NCI-H345 treated with DMSO at 0.1 percent for 48 hours (cell line): Measurements from ENCODE around the gene IPO9.

Experiments used
- DNase-seq: peaks from one replicate; lab custom pipeline; 2025; ENCODE audit not compliant: unreplicated experiment; lab: John Stamatoyannopoulos, UW

IPO9 gene

DNA sequence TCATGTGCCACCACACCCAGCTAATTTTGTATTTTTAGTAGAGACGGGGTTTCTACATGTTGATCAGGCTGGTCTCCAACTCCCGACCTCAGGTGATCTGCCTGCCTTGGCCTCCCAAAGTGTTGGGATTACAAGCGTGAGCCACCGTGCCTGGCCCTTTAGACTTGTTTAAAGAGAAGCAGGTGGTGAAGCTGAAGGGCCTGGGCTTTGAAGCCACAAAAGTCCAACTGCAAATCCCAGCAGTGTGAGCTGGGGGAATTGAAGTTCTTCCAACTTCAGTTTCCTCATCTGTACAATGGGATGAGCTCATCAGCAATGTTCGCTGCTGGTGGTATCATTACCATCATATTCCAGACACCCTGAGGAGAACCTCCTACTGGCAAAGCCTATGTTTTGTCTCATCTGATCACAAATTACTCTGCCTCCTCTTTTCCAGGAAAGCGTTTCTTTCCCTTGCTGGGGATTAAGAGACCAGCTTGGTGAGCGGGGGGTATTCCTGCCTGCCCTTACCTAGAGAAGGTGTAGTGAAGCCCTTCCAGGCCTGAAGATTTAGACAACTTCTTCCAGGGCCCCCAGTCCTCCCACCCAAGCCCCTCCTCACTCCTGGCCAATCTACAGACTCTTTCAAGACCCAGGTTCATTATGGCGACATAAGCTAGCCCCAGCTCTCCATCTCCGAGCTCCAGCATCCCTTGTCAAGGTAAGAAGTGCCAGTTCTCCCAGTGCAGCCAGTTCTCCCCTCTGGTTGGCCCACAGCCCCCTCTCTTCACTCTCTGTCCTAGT is 57.3 kb downstream of the IPO9 start:
- no peak for DNase-seq

DNA sequence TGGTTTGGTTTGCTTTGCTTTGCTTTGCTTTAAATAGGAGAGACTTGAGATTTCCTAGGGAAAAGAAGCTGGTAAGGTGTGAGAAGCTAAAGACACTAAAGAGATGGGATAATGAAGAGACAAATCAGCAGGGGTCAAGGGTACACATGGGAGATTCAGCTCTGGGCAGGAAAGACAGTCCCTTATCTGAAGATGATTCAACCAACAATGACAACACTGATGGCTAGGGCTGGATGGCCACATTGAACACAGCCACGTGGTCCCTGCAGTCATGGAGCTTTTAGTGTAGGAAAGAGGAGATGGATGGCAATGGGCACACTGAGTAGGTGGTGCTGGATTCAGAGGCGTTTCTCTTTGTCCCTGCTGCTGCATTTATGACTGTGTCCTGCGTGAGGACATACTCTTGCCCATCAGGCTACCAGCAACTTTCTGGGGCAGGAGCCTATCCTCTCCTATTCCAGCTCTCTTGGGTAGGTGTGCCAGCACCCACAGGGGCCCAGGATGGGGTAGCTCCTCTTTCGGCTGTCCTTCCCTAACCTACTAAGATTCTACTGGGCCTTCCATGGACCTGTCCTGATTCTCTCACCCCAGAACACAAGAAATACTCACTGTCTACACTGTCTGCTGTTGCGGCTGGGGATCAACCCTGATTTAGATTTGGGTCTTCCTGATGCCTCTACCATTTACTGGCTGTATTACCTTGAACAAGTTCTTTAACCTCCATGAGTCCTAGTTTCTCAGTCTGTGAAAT is 58.3 kb downstream of the IPO9 start:
- DNase-seq: no peak

DNA sequence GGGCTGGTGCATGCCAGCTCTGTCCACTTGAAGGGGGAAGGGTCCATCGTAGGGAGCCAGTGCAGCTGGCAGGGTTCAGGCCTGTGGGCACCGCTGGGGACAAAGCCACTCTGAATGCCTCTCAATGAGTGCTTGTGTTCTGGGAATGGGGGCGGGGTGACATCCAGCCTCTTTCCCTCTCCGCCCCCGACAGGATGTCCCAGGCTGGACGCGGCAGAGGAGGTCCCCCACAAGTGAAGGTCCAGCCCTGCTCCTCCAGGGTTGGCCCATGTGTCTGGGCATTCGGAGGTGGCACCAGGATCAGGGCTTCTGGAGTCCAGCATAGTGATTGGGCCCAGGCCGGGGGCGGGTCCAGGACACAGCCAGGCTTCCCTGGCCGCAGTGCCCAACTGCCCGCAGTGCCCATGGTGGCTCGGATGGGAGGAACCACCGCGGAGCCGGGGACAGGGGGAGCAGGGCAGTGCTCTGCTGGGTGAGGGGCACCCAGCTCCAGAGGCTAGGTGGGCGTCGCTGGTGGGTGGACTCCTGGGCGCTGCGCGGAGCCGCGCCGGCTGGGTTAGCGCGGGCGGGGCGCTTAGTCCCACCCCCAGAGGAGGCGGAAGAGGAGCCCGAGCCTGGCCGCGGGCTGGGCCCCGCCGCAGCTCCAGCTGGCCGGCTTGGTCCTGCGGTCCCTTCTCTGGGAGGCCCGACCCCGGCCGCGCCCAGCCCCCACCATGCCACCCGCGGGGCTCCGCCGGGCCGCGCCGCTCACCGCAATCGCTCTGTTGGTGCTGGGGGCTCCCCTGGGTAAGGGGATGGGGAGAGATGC is 59.5 kb downstream of the IPO9 start, which contains the start of gene SHISA4:
Gene SHISA4, plus strand, starts transcription at position 617 of the 808 bp plus-strand sequence. Its CDS starts 97 bp downstream, at position 714.
- DNase-seq: peak; percentile 23

DNA sequence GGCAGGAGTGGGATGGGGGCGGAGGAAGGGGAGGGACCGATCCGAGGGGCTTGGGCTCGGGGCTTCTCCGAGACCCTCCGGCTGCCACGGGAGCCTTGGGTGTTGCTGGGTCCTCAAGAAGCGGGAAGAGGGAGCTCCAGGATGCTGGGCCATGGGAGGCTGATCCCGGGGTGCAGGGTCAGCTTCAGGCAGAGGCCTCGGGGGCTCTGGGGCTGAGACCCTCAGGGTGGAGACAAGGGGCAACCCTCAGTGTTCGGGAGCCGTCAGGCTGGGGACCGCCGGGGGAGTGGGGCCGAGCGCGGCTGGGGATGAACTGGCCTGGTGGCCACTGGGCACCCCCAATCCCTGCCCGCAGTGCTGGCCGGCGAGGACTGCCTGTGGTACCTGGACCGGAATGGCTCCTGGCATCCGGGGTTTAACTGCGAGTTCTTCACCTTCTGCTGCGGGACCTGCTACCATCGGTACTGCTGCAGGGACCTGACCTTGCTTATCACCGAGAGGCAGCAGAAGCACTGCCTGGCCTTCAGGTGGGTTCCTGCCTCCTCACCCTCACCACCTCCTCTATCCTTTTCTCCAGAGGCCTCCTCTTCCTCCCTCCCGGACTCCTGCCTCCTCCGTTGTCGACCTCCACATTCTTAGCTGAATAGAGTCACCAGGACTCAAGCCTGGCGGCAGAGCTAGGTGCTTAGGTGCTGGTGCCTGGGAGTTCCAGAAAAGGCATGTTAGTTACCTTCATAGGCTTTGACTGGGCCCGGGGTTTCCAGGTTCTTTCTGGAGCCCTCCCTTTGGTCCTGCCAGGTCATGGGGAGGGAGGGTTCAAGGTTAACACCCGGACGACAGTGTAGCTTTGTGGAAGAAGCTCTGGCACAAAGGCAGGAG is 60.4 kb downstream of the IPO9 start:
- DNase-seq: no peak

DNA sequence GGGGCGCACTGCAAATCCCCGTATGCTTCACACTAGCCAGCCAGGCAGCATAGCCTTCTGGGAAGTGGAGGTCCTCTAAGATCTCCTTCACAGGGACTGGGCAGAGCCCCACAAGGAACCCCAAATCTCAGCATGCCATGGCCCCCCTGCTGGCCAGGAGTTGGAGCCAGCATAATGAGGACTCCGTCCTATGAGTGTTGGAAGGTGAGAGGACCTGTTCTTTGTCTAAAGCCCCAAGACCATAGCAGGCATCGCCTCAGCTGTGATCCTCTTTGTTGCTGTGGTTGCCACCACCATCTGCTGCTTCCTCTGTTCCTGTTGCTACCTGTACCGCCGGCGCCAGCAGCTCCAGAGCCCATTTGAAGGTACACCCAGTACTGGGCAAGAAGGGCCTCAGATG is 61.3 kb downstream of the IPO9 start:
- no peak for DNase-seq

DNA sequence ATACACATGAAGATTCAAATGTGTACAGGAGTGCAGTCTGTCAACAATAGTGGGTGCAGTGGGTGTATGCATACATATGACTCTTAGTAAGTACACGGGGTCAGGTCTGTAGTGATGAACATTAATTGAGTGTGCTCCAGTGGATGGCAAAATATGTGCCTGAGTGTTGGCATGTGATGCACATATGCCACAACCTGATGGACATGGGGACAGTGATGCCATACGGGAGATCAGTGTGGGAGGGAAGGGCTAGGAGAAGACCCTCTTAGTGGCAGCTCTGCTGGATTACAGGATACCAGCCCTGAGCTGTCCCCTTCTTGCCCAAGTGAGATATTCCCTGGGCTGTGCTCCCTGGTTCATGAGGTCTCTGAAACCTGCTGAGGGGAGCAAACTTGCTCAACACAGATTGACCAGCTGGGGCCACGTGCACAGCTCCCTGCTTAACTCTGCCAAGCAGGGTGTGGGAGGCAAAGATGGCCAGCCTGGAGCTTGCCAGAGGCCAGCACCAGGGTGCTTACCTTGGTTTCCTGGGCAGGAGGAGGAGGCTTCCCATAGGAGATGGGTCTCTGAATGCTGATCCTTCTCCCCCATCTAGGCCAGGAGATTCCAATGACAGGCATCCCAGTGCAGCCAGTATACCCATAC is 62.0 kb downstream of the IPO9 start:
- DNase-seq: no peak

DNA sequence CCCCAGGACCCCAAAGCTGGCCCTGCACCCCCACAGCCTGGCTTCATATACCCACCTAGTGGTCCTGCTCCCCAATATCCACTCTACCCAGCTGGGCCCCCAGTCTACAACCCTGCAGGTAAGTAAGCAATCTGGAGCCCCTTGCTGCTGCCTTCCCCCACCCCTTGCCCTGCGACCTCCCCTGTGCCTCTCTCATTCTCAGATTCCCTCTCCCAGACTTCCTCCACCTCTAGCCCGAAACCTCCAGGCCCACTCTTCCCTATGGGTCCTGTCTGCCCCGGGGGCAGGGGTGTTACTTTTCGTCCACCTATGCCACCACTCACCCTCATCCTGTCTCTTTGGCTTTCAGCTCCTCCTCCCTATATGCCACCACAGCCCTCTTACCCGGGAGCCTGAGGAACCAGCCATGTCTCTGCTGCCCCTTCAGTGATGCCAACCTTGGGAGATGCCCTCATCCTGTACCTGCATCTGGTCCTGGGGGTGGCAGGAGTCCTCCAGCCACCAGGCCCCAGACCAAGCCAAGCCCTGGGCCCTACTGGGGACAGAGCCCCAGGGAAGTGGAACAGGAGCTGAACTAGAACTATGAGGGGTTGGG is 62.6 kb downstream of the IPO9 start:
- DNase-seq: no peak

DNA sequence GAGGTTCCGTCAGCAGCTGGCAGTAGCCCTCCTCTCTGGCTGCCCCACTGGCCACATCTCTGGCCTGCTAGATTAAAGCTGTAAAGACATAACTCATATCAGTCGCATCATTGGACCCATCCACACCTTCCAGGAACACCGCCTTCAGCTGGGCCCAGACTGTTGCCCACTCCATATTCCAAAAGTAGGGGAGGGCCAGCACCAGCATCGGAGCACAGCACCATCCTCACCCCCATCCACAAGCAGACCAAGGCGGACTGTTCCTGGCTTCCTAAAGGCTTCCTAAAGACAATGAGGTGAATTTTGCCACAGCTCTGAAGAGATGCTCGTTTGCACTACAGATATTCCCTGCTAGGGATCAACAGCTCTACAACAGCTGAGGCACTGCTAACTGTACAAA is 63.3 kb downstream of the IPO9 start:
- no peak for DNase-seq

DNA sequence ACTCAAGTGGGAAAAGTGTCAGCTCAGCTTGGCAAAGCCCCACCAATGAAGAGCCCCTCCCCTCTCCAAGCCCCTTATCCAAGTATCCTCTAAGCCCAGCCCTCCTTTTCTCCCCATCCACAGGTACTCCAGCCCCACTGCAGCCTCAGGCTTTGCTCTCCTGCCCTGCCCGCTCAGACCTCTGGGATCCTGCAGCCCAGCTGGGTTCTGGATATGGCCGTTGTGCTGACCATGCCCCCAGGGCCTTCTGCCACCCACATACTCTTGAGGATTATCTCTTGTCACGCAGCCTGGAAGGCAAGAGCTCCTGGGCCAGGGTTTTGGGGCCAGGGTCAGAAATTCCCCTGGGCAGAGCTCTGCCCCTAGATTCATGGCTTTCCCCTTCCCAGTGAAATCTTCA is 64.5 kb downstream of the IPO9 start:
- DNase-seq: no peak

DNA sequence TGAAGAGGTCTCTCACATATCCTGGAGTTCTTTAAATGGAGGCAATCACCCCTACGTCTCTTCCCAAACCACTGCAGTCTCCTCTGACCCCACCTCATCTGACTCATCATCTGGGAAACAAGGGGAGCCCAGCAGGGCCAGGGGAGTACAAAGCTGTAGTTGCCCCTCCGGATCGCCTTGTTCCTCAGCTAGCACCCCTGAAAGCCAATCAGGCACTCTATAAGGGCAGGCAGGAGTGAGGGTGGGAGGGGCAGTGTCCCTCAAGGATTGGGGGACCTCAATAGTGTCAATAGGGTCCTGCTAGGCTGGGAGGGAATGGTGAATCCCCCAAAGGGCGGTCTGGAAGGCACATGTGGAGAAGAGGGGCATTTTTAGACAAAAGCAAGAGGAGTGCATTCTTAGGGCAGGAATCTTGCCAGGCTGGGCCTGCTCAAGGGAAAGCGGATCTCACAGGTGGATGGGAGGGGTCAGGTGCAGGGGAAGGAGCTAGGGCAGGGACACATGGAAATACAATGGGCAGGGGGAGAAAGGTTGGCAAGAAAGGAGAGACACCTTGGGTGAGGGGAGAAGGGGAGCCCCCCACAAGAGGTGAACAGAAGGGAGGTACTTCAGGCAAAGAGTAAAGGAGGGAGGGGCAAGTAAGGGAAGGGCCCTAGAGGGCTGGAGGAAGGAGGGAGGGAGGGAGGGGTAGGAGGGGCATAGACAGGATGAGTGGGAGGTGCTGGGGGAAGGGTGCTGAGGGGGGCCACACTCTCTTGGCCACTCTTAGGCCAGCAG is 65.6 kb downstream of the IPO9 start:
- no peak for DNase-seq

DNA sequence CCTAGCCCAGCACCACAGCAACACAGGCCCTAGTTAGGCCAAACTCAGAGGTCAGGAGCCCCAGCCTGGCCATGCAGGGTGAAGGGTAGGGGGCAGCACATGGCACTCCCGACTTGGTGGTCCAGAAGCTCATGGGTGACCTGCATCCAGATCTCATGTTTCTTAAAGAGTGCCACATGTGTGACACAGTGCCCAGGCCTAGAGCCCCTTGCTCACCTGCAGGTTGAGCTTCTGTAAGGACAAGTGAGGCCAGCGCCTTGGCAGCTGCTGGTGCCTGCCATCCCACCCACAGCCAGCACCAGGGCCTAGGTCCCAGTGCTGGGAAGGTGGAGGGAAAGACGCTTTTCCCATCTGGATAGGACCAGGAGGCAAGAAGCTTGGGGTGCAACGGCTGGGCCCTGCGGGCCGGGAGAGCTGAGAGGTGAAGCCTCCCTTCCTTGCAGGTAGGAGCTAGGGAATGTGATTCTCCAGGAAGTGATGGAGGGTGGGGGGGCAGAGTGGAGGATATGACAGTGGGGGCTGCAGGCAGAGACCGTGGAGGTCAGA is 66.2 kb downstream of the IPO9 start:
- DNase-seq: no peak

DNA sequence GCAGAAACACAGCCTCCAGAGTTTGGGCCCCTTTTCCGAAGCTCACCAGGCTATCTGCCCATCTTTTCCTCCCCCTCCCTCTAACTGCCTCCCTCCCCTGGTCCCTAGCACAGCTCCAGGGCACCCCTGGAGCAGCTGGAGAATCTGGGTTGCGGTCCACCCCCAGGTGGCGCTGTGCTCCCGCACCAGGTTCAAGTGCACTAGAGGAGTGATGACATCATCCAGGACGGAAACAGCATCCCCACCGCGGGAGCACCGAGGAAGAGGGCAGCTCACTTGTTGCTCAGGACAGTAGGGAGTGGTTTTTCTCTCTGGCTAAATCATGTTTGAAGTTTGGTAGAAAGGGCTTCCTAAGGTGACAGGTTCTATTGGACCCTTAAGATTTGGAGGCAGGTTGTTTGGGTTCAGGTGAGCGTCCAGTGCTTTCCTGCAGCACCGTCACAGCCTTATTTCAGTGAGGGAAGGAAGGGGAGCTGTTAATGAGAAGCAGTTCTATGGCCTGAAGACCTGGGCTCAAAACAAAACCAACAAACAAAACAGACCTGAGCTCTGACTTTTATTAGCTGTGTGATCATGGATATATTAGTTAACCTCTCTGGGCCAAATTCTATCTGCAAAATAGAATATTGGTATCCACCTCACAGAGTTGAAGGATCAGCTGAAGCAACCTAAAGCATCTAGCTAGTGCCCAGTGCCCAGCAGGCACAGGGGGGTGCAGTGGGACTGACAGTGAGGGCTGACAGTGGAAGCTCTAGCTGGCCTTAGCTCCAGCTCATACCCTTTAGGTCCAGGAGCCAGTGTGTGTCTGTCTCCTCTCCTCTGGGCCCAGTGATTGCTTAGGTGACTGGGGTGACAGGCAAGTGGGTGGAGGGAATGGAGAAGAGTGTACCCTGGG is 67.2 kb downstream of the IPO9 start:
- peak; percentile 84 for DNase-seq

DNA sequence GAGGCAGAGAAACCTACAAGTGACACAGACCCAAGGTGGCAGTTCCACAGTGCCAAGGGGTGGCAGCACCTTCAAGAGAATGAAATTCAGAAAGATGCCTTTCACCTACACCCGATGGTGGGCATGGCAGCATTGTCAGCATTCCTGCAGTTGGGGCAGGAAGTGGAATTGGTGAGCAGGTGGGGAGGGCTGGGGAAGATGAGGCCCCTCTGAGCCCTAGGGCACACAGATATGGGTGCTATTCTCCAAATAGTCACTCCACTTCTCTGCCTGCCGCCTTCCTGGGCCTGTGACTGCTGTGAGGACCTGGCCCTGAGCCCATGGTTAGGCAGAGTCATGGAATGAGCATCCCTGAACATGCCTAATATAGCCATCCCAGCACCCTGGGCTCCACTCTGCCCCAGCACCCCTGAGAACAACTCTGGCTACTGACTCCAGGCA is 68.0 kb downstream of the IPO9 start:
- DNase-seq: no peak

DNA sequence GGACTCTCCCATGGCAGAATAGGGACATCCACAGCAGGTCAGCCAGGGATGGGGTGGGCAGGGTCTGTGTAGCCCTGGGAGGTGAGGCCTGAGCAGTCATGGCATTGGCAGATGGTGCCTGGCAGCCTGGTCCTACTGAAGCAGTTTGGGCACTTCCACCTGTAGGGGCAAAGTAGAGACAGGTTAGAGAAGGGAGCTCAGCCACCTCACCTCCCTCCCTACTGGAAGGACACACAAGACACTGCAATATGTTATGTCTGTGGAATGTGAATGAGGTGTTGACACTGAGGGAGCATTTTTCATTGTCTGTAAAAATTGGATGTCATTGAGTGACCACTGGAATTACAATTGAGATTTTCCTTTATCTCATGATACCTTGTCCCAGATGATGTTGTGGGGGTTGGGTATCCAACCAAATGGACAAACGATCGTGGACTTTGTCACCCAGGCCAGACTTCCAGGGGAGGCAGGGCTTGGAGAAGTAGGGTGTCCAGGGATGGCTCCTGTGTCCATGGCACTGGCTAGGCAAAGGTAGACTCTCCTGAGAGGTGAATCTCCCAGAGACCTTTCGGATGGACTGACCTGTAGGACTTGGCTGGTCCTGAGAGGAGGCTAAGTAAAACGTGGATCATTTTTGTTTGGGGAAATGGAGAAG is 69.4 kb downstream of the IPO9 start:
- DNase-seq: no peak

DNA sequence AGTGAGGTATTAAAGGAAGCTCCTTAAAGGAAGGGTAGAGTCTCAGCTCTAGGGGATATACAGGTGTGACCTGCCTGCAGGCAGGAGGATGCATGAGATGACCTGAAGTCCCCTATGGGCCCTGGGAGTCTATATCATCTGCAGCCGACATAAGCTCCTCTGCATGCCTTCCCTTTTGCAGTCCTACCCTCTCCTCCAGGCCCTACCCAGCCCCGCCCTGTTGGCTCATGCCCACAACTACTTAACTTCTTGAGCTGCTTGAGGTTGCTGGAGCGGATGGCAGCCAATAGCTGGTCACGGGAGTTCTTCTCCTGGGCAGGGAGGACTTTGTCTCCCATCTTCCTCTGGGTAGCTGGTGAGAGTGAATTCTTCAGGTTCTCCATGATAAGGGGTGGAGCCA is 70.0 kb downstream of the IPO9 start:
- DNase-seq: no peak

DNA sequence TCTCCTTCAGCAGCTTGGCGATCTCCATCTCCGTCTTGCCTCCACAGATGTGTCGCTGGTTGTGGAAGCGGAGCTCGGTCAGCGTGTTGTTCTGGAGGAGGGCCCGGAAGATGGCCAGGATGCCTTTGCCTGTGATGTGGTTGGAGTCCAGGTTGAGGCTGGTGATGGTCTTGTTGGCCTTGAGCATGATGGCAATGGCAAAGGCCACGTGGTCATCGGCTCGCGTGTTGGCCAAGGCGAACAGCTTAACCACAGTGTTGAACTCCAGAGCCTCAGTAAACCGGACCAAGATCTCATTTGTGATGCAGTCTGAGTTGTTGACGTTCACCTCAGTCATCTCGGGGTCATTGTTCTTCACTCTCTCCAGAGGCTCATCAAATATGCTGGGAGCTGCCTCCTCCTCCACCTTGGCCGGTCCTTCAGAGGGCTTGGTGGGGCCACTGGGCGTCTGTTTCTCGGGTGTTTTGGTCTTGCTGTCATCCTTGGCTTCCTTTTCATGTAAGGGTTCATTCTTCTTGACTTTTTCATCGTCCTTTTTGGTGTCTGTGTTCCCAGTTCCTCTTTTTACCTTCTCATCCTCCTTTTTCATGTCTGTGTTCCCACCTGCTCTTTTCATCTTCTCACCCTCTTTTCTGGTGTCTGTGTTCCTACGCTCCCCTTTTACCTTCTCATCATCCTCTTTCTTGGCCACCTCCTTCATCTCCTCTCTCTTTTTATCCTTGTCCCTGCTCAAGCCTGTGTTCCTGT is 70.9 kb downstream of the IPO9 start:
- DNase-seq: no peak
